HCT116 (cell line): Measurements from ENCODE around the gene REEP3.
"Not testable (repeated sequence)": the region's sequence is repeated elsewhere in the genome, so short reads cannot be mapped to it uniquely, and the experiment has no call there.

Experiments
- EZH2phosphoT487 ChIP-seq: fragments of 200-600 bp; IDR thresholded peaks from 2 replicates; pipeline ENCODE4 v1.6.1; 2018; ENCODE audit warnings: antibody characterized with exemption, borderline replicate concordance
- POLR2A ChIP-seq: IDR thresholded peaks from 2 replicates; pipeline ENCODE4 v1.7.0; 2011; ENCODE audit warnings: borderline replicate concordance; ENCODE audit not compliant: insufficient read depth, insufficient read length; ENCODE audit errors: extremely low read depth
- RAD21 ChIP-seq: IDR thresholded peaks from 2 replicates; pipeline ENCODE4 v1.6.1; 2012; ENCODE audit warnings: low read depth, mild to moderate bottlenecking
- ZNF274 ChIP-seq: fragments of 200-500 bp; sonication (Bioruptor generic); IDR thresholded peaks from 2 replicates; pipeline ENCODE4 v1.6.1; 2014; ENCODE audit warnings: mild to moderate bottlenecking, low read depth, low read length, inconsistent platforms

DNA sequence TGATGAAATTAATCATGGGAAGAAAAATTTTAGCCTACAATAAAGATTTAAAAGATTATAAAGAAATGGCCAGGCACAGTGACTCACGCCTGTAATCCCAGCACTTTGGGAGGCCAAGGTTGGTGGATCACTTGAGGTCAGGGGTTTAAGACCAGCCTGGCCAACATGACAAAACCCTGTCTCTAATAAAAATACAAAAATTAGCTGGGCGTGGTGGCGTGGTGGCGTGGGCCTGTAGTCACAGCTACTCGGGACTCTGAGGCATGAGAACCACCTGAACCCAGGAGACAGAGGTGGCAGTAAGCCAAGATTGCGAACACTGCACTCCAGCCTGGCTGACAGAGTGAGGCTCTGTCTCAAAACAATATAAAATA lies 28.9 kb upstream of the REEP3 start:
- not testable (repeated sequence) for TF ChIP-seq EZH2phosphoT487, POLR2A, RAD21, ZNF274
